ENCODE measurements around the gene GALNT14.

GRCh38 chr2:30940839-30941238 is 197.4 kb downstream of the GALNT14 start:
- TF ChIP-seq POLR2AphosphoS5 (IDR thresholded peaks at IDR 0.05) (no peak), CTCF (IDR thresholded peaks at IDR 0.05) (no peak), EP300 (IDR thresholded peaks at IDR 0.05) (no peak)

Data from suprapubic skin (tissue), 4 donors.